Esophagus squamous epithelium (tissue), 5 donors: ENCODE results near the gene MAU2. TPM values are rescaled to one million over a fixed set of nuclear protein-coding genes. Genes with fewer than 3 reads are reported as not detected.

Experiments
- DNase-seq: peaks from one replicate; lab custom pipeline; 2025; lab: John Stamatoyannopoulos, UW
- H3K27ac ChIP-seq, 4 donors: fragments of 200-600 bp; sonication (generic); one replicate each; pipeline ENCODE4 v1.5.1; 2016 to 2019; ENCODE audit warnings: mild to moderate bottlenecking in 1 of 4
- H3K27me3 ChIP-seq, 4 donors: fragments of 200-600 bp; sonication (generic); 1 replicate in 3 of 4; 2 replicates in 1 of 4; pipeline versions ENCODE4 v1.5.1 to v1.6.0; 2017 to 2021; ENCODE audit warnings: antibody characterized with exemption in 1 of 4
- H3K36me3 ChIP-seq, 3 donors: fragments of 200-600 bp; sonication (generic); one replicate each; pipeline ENCODE4 v1.5.1; 2016 to 2019
- H3K4me1 ChIP-seq, 3 donors: fragments of 200-600 bp; sonication (generic); one replicate each; pipeline ENCODE4 v1.5.1; 2017 to 2019
- H3K4me3 ChIP-seq, 4 donors: fragments of 200-600 bp; sonication (generic); 1 replicate in 3 of 4; 2 replicates in 1 of 4; pipeline ENCODE4 v1.5.1; 2016 to 2019; ENCODE audit warnings: mild to moderate bottlenecking in 2 of 4, moderate library complexity in 1 of 4
- H3K9me3 ChIP-seq, 3 donors: fragments of 200-600 bp; sonication (generic); one replicate each; pipeline ENCODE4 v1.5.1; 2016 to 2019
- POLR2A ChIP-seq, 4 donors: fragments of 450-650 bp; IDR thresholded peaks; one replicate each; pipeline ENCODE4 v1.6.1; 2017; ENCODE audit warnings: antibody characterized with exemption in 4 of 4, mild to moderate bottlenecking in 4 of 4, moderate library complexity in 3 of 4
- WGBS, 2 donors: methylation state at CpG; one replicate each; pipeline ENCODE4 v1.1.5; 2018; 5-methylcytosine and 5-hydroxymethylcytosine counted together
- intact Hi-C: fragments of 100-400 bp; cut with DNase I; formaldehyde crosslinking; loops from one replicate; pipeline ENCODE4 v1.15.0; 2022
- total RNA-seq, 4 donors: library from RNA; depleted of rRNA; stranded (reverse); fragments of >200 nt; gene quantifications; one replicate each; pipeline ENCODE4 v1.1.0, GENCODE V29; 2016
- TF ChIP-seq, protein P1 (sequence below), 6 experiments: fragments of 450-650 bp in 4 of 6; fragments of 200-600 bp in 2 of 6; sonication (generic) in 2 of 6; IDR thresholded peaks; one replicate each; pipeline ENCODE4 v1.5.1; 2016 to 2019; ENCODE audit warnings: antibody characterized with exemption in 6 of 6, mild to moderate bottlenecking in 4 of 6, moderate library complexity in 4 of 6
- donor health status: DM: yes; HTN: yes; CAD: no.

Gene MAU2
- total RNA-seq, 4 donors from 2014 or later: 35.4 to 53.2 (median 39.1) TPM

DNA sequence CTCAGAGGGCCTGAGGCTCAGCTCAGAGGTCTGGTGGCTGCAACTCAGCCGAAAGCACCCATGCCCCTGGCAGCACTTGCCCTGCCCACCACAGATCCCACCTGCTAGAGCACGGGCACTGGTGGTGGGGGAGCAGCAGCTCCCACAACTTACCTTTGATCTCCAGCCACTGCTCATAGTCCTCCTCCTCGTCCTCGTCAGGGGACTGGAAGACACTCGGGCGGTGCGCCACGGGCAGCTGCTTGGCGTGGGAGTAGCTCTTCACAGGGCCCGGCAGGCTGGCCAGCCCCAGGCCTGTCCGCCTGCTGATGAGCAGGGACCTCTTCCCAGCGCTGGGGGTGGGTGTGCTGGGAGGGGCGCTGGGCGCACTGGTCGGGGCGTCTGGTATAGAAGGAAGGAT, 14.9 kb upstream of the MAU2 start:
- TF ChIP-seq, protein P1, sequence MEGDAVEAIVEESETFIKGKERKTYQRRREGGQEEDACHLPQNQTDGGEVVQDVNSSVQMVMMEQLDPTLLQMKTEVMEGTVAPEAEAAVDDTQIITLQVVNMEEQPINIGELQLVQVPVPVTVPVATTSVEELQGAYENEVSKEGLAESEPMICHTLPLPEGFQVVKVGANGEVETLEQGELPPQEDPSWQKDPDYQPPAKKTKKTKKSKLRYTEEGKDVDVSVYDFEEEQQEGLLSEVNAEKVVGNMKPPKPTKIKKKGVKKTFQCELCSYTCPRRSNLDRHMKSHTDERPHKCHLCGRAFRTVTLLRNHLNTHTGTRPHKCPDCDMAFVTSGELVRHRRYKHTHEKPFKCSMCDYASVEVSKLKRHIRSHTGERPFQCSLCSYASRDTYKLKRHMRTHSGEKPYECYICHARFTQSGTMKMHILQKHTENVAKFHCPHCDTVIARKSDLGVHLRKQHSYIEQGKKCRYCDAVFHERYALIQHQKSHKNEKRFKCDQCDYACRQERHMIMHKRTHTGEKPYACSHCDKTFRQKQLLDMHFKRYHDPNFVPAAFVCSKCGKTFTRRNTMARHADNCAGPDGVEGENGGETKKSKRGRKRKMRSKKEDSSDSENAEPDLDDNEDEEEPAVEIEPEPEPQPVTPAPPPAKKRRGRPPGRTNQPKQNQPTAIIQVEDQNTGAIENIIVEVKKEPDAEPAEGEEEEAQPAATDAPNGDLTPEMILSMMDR (IDR thresholded peaks at IDR 0.05): no peak
- TF ChIP-seq POLR2A (IDR thresholded peaks at IDR 0.05): no peak
- DNase-seq: no peak
- WGBS, 2 donors: 60% methylated on average over 1 of the region's 16 CpGs; no CpG with 5 or more reads in 1 of the 2 donors

GRCh38 chr19:19306191-19306590, 14.4 kb upstream of the MAU2 start:
- peaks cover 39 to 100% (median 54%) of the 10 kb centered on the region in 3 donors for H3K36me3 ChIP-seq
- H3K27me3 ChIP-seq: no peaks in the 10 kb centered on the region
- H3K4me3 ChIP-seq: no peak overlapping the region
- intact Hi-C loops: no loop called here
- no peak overlapping the region for H3K27ac ChIP-seq
- no peak for DNase-seq
- WGBS, 2 donors: 100% methylated on average over 6 of the region's 9 CpGs; no CpG with 5 or more reads in 1 of the 2 donors
- no peaks in the 10 kb centered on the region for H3K4me1 ChIP-seq
- TF ChIP-seq POLR2A (IDR thresholded peaks at IDR 0.05): no peak
- TF ChIP-seq, protein P1 (IDR thresholded peaks at IDR 0.05): no peak
- no peaks in the 10 kb centered on the region for H3K9me3 ChIP-seq

More for the DNA sequence above, 14.9 kb upstream of the MAU2 start:
- Histone ChIP-seq H3K9me3 (no peaks in the 10 kb centered on the region), H3K27me3 (no peaks in the 10 kb centered on the region), H3K27ac (no peak overlapping the region), H3K4me1 (no peaks in the 10 kb centered on the region), H3K36me3 (peaks cover 39 to 100% (median 54%) of the 10 kb centered on the region in 3 donors), H3K4me3 (no peak overlapping the region)
- intact Hi-C loops: no loop called here

DNA sequence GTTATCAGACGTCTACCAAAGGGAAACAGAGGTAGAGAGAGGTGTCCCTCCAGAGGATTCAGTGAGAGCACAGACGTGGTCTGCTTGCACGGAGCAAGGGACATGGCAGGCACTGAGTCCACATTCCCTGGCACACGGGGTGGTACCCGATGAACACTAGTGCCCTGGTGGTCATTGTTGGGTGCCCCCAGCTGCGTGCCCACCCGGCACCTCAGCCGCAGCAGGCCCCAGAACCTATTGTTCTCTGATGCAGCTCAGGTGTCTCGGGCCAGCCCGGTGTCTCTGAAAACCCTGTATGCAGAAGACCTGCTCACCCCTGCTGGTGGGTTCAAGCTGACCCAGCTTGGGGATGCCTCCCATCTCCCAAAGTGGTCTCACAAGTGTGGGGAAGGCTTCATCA, 12.3 kb upstream of the MAU2 start:
- no peak overlapping the region for H3K4me3 ChIP-seq
- intact Hi-C loops: no loop called here
- no peak for TF ChIP-seq POLR2A (IDR thresholded peaks at IDR 0.05)
- TF ChIP-seq, protein P1 (IDR thresholded peaks at IDR 0.05): no peak
- 80 to 96% methylated on average over 1 to 10 of the region's 10 CpGs for WGBS, 2 donors
- DNase-seq: no peak
- no peaks in the 10 kb centered on the region for H3K4me1 ChIP-seq
- H3K36me3 ChIP-seq: peaks cover 26 to 100% (median 36%) of the 10 kb centered on the region in 3 donors
- H3K27ac ChIP-seq: no peak overlapping the region
- no peaks in the 10 kb centered on the region for H3K27me3 ChIP-seq
- no peaks in the 10 kb centered on the region for H3K9me3 ChIP-seq

- intact Hi-C loops: no loop called here
- Histone ChIP-seq H3K27me3 (no peaks in the 10 kb centered on the region), H3K4me3 (no peak overlapping the region), H3K27ac (no peak overlapping the region), H3K4me1 (peaks cover 10 to 19% (median 11%) of the 10 kb centered on the region in 3 donors), H3K9me3 (no peaks in the 10 kb centered on the region), H3K36me3 (peaks cover 5 to 65% (median 7%) of the 10 kb centered on the region in 3 donors)
- TF ChIP-seq, protein P1 (IDR thresholded peaks at IDR 0.05): no peak
- TF ChIP-seq POLR2A (IDR thresholded peaks at IDR 0.05): no peak
- WGBS, 2 donors: 72% methylated on average over 2 of the region's 2 CpGs; no CpG with 5 or more reads in 1 of the 2 donors
- DNase-seq: no peak
Observed at GRCh38 chr19:19315444-19315843, 5.2 kb upstream of the MAU2 start.

GRCh38 chr19:19316082-19316481, 4.5 kb upstream of the MAU2 start:
- TF ChIP-seq, protein P1 (IDR thresholded peaks at IDR 0.05): no peak
- TF ChIP-seq POLR2A (IDR thresholded peaks at IDR 0.05): no peak
- intact Hi-C loops: no loop called here
- H3K36me3 ChIP-seq: peaks cover 5 to 58% (median 5%) of the 10 kb centered on the region in 3 donors

More at GRCh38 chr19:19316082-19316481, 4.5 kb upstream of the MAU2 start:
- 67 to 100% methylated on average over 1 of the region's 1 CpG for WGBS, 2 donors
- no peaks in the 10 kb centered on the region for H3K9me3 ChIP-seq
- H3K27me3 ChIP-seq: no peaks in the 10 kb centered on the region
- H3K4me3 ChIP-seq: no peak overlapping the region
- DNase-seq: no peak
- no peak overlapping the region for H3K27ac ChIP-seq
- peaks cover 10 to 19% (median 11%) of the 10 kb centered on the region in 3 donors for H3K4me1 ChIP-seq
